GM18909 (cell line): ENCODE measurements around the gene ISCA2.

Source experiments
- ATAC-seq: cut with Tn5 transposase; IDR thresholded peaks from one replicate; pipeline ENCODE4 v1.9.1; 2021; ENCODE audit warnings: mild to moderate bottlenecking; ENCODE audit not compliant: unreplicated experiment, poor library complexity

ISCA2 gene

GRCh38 chr14:74506411-74506851 is 12.9 kb downstream of the ISCA2 start:
- no peak for ATAC-seq

GRCh38 chr14:74507085-74507484 is 13.5 kb downstream of the ISCA2 start:
- no peak for ATAC-seq

- ATAC-seq = no peak
Measured at GRCh38 chr14:74507840-74508239, 14.3 kb downstream of the ISCA2 start.

GRCh38 chr14:74508292-74508731 is 14.7 kb downstream of the ISCA2 start:
- no peak for ATAC-seq

GRCh38 chr14:74508844-74509428 is 15.4 kb downstream of the ISCA2 start:
- ATAC-seq = no peak

GRCh38 chr14:74509587-74510222 is 16.1 kb downstream of the ISCA2 start:
- ATAC-seq = no peak

GRCh38 chr14:74510223-74510931 is 16.8 kb downstream of the ISCA2 start:
- no peak for ATAC-seq

- no peak for ATAC-seq
Measured at GRCh38 chr14:74510959-74511409, 17.4 kb downstream of the ISCA2 start.

- ATAC-seq = no peak
Measured at GRCh38 chr14:74511966-74512830, 18.6 kb downstream of the ISCA2 start.

- no peak for ATAC-seq
Measured at GRCh38 chr14:74514471-74514941, 20.9 kb downstream of the ISCA2 start.

GRCh38 chr14:74515891-74516412 is 22.4 kb downstream of the ISCA2 start:
- no peak for ATAC-seq

- ATAC-seq = no peak
Measured at GRCh38 chr14:74516451-74517160, 23.0 kb downstream of the ISCA2 start.

GRCh38 chr14:74517731-74518130 is 24.2 kb downstream of the ISCA2 start:
- ATAC-seq = no peak

GRCh38 chr14:74518221-74518620 is 24.7 kb downstream of the ISCA2 start:
- no peak for ATAC-seq

- no peak for ATAC-seq
Measured at GRCh38 chr14:74519316-74520074, 25.9 kb downstream of the ISCA2 start.

- ATAC-seq = no peak
Measured at GRCh38 chr14:74521756-74522155, 28.2 kb downstream of the ISCA2 start.

- ATAC-seq = no peak
Measured at GRCh38 chr14:74522740-74523139, 29.2 kb downstream of the ISCA2 start.

GRCh38 chr14:74524076-74524811 is 30.7 kb downstream of the ISCA2 start:
- no peak for ATAC-seq
